SU-DHL-6 (cell line): Measurements from ENCODE around the gene CDH13.

Source experiments
- EZH2phosphoT487 ChIP-seq: fragments of 200-600 bp; sonication (generic), shearing (Covaris generic); conservative IDR thresholded peaks from 2 replicates; pipeline ENCODE4 v1.6.1; 2018; ENCODE audit warnings: mild to moderate bottlenecking, antibody characterized with exemption, low read length, moderate library complexity, mixed read lengths
- TF ChIP-seq, protein P1 (sequence below): fragments of 200-600 bp; sonication (generic); IDR thresholded peaks from one replicate; pipeline ENCODE4 v1.5.1; 2017; ENCODE audit warnings: antibody characterized with exemption, mild to moderate bottlenecking, low read length, moderate library complexity; ENCODE audit not compliant: insufficient read depth, poor library complexity, severe bottlenecking

DNA sequence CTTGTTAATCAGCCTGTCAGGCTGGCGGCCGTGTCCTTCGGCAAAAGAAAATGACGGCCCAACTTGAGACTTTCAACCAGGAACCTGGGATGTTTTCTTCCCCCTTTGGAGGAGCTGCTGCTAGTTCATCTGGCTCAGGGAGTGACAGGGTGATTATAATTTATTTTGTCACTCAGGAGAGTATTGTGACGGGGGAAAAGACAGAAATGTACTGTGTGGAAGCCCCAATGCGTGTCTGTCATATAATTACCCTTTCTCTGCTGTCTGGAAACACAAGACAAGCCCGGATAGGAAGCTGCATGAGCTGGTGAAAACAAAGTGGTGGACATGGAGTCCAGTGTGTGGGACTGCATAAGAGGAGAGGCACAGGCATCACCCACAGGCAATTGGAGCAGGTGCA lies 854.8 kb downstream of the CDH13 start:
- TF ChIP-seq, protein P1, sequence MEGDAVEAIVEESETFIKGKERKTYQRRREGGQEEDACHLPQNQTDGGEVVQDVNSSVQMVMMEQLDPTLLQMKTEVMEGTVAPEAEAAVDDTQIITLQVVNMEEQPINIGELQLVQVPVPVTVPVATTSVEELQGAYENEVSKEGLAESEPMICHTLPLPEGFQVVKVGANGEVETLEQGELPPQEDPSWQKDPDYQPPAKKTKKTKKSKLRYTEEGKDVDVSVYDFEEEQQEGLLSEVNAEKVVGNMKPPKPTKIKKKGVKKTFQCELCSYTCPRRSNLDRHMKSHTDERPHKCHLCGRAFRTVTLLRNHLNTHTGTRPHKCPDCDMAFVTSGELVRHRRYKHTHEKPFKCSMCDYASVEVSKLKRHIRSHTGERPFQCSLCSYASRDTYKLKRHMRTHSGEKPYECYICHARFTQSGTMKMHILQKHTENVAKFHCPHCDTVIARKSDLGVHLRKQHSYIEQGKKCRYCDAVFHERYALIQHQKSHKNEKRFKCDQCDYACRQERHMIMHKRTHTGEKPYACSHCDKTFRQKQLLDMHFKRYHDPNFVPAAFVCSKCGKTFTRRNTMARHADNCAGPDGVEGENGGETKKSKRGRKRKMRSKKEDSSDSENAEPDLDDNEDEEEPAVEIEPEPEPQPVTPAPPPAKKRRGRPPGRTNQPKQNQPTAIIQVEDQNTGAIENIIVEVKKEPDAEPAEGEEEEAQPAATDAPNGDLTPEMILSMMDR, result no peak
- TF ChIP-seq EZH2phosphoT487, result no peak
